PC-3 (cell line): ENCODE data around the gene PRKN. TPM values are rescaled to one million over a fixed set of nuclear protein-coding genes. Genes with fewer than 3 reads are reported as not detected.

Source experiments
- ATAC-seq: fragments of 200-7000 bp; cut with Tn5 transposase; 2 replicates; pipeline ENCODE4 v1.9.1; 2020; ENCODE audit warnings: mild to moderate bottlenecking, moderate library complexity
- BruUV-seq: library from RNA; stranded (reverse); fragments of 400-500 nt; replicated peaks from 2 replicates; lab custom pipeline; 2021; lab: Mats Ljungman, UMichigan
- CTCF ChIA-PET: fragments of 300-600 bp; sonication (Branson Sonifier 250); formaldehyde crosslinking; loops from one replicate; lab custom pipeline; 2022; ENCODE audit warnings: antibody characterized with exemption; lab: Charles Lee
- POLR2A ChIA-PET: fragments of 300-600 bp; sonication (Branson Sonifier 250); formaldehyde crosslinking; loops from one replicate; lab custom pipeline; 2022; ENCODE audit warnings: antibody characterized with exemption; ENCODE audit not compliant: unreplicated experiment; lab: Charles Lee
- DNase-seq: peaks from one replicate; pipeline ENCODE4 v3.0.0-alpha.2; 2015
- H2AFZ ChIP-seq: fragments of 300-600 bp; sonication (generic); 2 replicates; pipeline ENCODE4 v1.6.0; 2016; ENCODE audit warnings: antibody characterized with exemption, low read length
- H3F3A ChIP-seq: fragments of 300-600 bp; sonication (generic); one replicate; pipeline ENCODE4 v1.6.0; 2017; ENCODE audit warnings: antibody characterized with exemption, low read length, control low read depth, mild to moderate bottlenecking; ENCODE audit not compliant: unreplicated experiment
- H3K27ac ChIP-seq: fragments of 300-600 bp; sonication (generic); 2 replicates; pipeline ENCODE4 v1.5.1; 2016; ENCODE audit warnings: mild to moderate bottlenecking, low read length
- H3K27me3 ChIP-seq: fragments of 300-600 bp; sonication (generic); 2 replicates; pipeline ENCODE4 v1.6.1; 2016; ENCODE audit warnings: low read length, mixed read lengths
- H3K36me3 ChIP-seq: fragments of 300-600 bp; sonication (generic); 2 replicates; pipeline ENCODE4 v1.6.1; 2016; ENCODE audit warnings: low read depth, mixed run types, low read length, mixed read lengths
- H3K4me1 ChIP-seq: fragments of 300-600 bp; sonication (generic); 2 replicates; pipeline ENCODE4 v1.5.1; 2016; ENCODE audit warnings: low read length; ENCODE audit not compliant: insufficient read depth
- H3K4me2 ChIP-seq: fragments of 300-600 bp; sonication (generic); 2 replicates; pipeline ENCODE4 v1.6.0; 2016; ENCODE audit warnings: low read length
- H3K4me3 ChIP-seq: fragments of 300-600 bp; sonication (generic); 2 replicates; pipeline ENCODE4 v1.5.1; 2016; ENCODE audit warnings: mild to moderate bottlenecking, low read length, mixed read lengths
- H3K79me2 ChIP-seq: fragments of 300-600 bp; sonication (generic); 2 replicates; pipeline ENCODE4 v1.6.1; 2017; ENCODE audit warnings: low read length, mixed read lengths
- H3K9ac ChIP-seq: fragments of 300-600 bp; sonication (generic); 2 replicates; pipeline ENCODE4 v1.6.0; 2016; ENCODE audit warnings: mild to moderate bottlenecking, low read length
- H3K9me2 ChIP-seq: fragments of 300-600 bp; sonication (generic); replicated peaks from 2 replicates; pipeline ENCODE4 v1.6.1; 2016; ENCODE audit warnings: mixed run types, low read length, mixed read lengths
- H3K9me3 ChIP-seq: fragments of 300-600 bp; sonication (generic); 2 replicates; pipeline ENCODE4 v1.6.1; 2016; ENCODE audit warnings: low read length, mixed read lengths
- H4K20me1 ChIP-seq: fragments of 300-600 bp; sonication (generic); 2 replicates; pipeline ENCODE4 v1.6.1; 2016; ENCODE audit warnings: low read length, mixed read lengths
- CTCF ChIP-seq: fragments of 300-600 bp; sonication (generic); conservative IDR thresholded peaks from 2 replicates; pipeline ENCODE4 v1.5.1; 2017; ENCODE audit warnings: antibody characterized with exemption, low read depth, mild to moderate bottlenecking, low read length
- EZH2 ChIP-seq: fragments of 300-600 bp; sonication (generic); IDR thresholded peaks from one replicate; pipeline ENCODE4 v1.6.1; 2017; ENCODE audit warnings: antibody characterized with exemption, mild to moderate bottlenecking, low read length; ENCODE audit not compliant: unreplicated experiment
- EZH2phosphoT487 ChIP-seq: fragments of 300-600 bp; sonication (generic); IDR thresholded peaks from 2 replicates; pipeline ENCODE4 v1.6.1; 2018; ENCODE audit warnings: mild to moderate bottlenecking, antibody characterized with exemption, low read length, borderline replicate concordance
- intact Hi-C: fragments of 100-400 bp; cut with micrococcal nuclease; formaldehyde crosslinking; loops from 2 replicates; pipeline ENCODE4 v1.9.0; 2023
- total RNA-seq: library from RNA; depleted of rRNA; stranded (reverse); fragments of >200 nt; gene quantifications from 2 replicates; pipeline ENCODE4 v1.2.3, GENCODE V29; 2014

The PRKN gene
- total RNA-seq, 1 experiment from 2014 or later, result not detected

GRCh38 chr6:161503570-161503969, 1224.0 kb downstream of the PRKN start:
- peaks cover 40% of the 10 kb centered on the region for H3K27me3 ChIP-seq
- H3K9ac ChIP-seq, result no peak overlapping the region
- no peaks in the 10 kb centered on the region for H4K20me1 ChIP-seq
- no peak overlapping the region for H2AFZ ChIP-seq
- no peaks in the 10 kb centered on the region for H3F3A ChIP-seq
- no peak overlapping the region for H3K4me2 ChIP-seq
- POLR2A ChIA-PET, result no interaction called here
- H3K4me3 ChIP-seq, result no peak overlapping the region
- H3K4me1 ChIP-seq, result no peaks in the 10 kb centered on the region
- intact Hi-C loops, result no loop called here
- H3K27ac ChIP-seq, result no peak overlapping the region
- DNase-seq (no peak), ATAC-seq (no peak)
- no peaks in the 10 kb centered on the region for H3K36me3 ChIP-seq
- no TSS peak for BruUV-seq
- no peak for TF ChIP-seq EZH2phosphoT487
- no peaks in the 10 kb centered on the region for H3K9me3 ChIP-seq
- CTCF ChIA-PET, result no interaction called here
- no peaks in the 10 kb centered on the region for H3K9me2 ChIP-seq
- H3K79me2 ChIP-seq, result no peaks in the 10 kb centered on the region

GRCh38 chr6:161498881-161499280, 1228.7 kb downstream of the PRKN start:
- CTCF ChIA-PET, result no interaction called here
- no peak overlapping the region for H3K9ac ChIP-seq
- no peaks in the 10 kb centered on the region for H3K9me2 ChIP-seq
- intact Hi-C loops, result loop anchor here (1.0 kb wide), 1 partner anchor 81 kb away; no protein-coding TSS in a partner anchor
- peaks cover 23% of the 10 kb centered on the region for H3K27me3 ChIP-seq
- no peak overlapping the region for H3K27ac ChIP-seq
- H3K36me3 ChIP-seq, result no peaks in the 10 kb centered on the region
- no peaks in the 10 kb centered on the region for H3K9me3 ChIP-seq
- H3K79me2 ChIP-seq, result no peaks in the 10 kb centered on the region
- H3F3A ChIP-seq, result no peaks in the 10 kb centered on the region
- no TSS peak for BruUV-seq
- H3K4me2 ChIP-seq, result no peak overlapping the region
- H3K4me3 ChIP-seq, result no peak overlapping the region
- no peaks in the 10 kb centered on the region for H4K20me1 ChIP-seq
- ATAC-seq (no peak), DNase-seq (no peak)
- TF ChIP-seq CTCF (no peak), EZH2phosphoT487 (no peak), EZH2 (no peak)
- POLR2A ChIA-PET, result no interaction called here
- no peaks in the 10 kb centered on the region for H3K4me1 ChIP-seq
- H2AFZ ChIP-seq, result no peak overlapping the region

- Histone ChIP-seq H3K4me3 (no peak overlapping the region), H3K36me3 (no peaks in the 10 kb centered on the region), H3K4me1 (no peaks in the 10 kb centered on the region), H2AFZ (0 out of 2 replicates have a peak overlapping the region, but pooled peaks have one; percentile 35), H3K9me2 (no peaks in the 10 kb centered on the region), H3K79me2 (no peaks in the 10 kb centered on the region), H3K27me3 (peaks cover 22% of the 10 kb centered on the region), H3K27ac (no peak overlapping the region), H3K9ac (no peak overlapping the region), H4K20me1 (no peaks in the 10 kb centered on the region), H3K9me3 (no peaks in the 10 kb centered on the region), H3K4me2 (peak overlapping the region; percentile 38; the same call in 1 of the 2 replicates), H3F3A (no peaks in the 10 kb centered on the region)
- no TSS peak for BruUV-seq
- intact Hi-C loops, result loop anchor here (1.0 kb wide), 1 partner anchor 80 kb away; no protein-coding TSS in a partner anchor
- ChIA-PET POLR2A (no interaction called here), CTCF (interaction anchor here (0.5 kb wide), 1 partner anchor 104 kb away, joined by 4 read pairs; no protein-coding TSS in a partner anchor)
- TF ChIP-seq CTCF, result peak; percentile 81
- TF ChIP-seq EZH2, result no peak
- ATAC-seq (no peak), DNase-seq (peak; percentile 77)
Observed at GRCh38 chr6:161498359-161498758, 1229.2 kb downstream of the PRKN start.
